Activated CD8-positive, alpha-beta memory T cell treated with anti-CD3 and anti-CD28 coated beads, Interleukin-2, amount 50 U/mL, for 48 hours (primary cell): Measurements from ENCODE around the gene AWAT2.

Experiments used
- DNase-seq: peaks from one replicate; pipeline ENCODE4 v3.0.0-alpha.2; 2020

The AWAT2 gene

DNA sequence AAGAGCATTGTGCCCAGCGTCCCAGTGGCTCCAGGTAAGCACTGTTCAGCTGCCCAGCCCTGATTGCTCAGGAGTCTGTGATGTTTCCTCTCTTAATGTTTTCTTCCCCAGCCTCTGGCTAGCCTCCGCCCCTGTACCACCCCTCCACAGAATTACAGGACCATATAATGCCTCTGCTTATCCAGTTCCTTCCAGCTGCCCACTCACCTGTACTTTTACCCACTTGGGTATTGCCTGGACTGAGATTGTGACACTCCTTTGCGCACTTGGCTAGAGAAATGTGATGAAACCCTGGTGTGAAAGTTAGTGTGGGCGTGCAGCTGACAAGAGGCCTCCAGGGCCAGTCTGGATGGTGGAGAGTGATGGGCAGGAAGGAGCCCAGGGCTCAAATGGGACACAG is at the start of gene AWAT2:
Gene AWAT2 (minus strand): TSS at position 14 of the 400 bp plus-strand sequence. CDS start 6 bp downstream, at position 8.
- DNase-seq, result no peak

GRCh38 chrX:70096052-70096451 is 46.3 kb upstream of the AWAT2 start:
- no peak for DNase-seq

GRCh38 chrX:70092247-70092646 is 42.5 kb upstream of the AWAT2 start:
- no peak for DNase-seq

GRCh38 chrX:70089604-70090297 is 40.0 kb upstream of the AWAT2 start:
- DNase-seq, result no peak

- no peak for DNase-seq
These were observed 39.0 kb upstream of the AWAT2 start for GRCh38 chrX:70088751-70089150.

- DNase-seq, result no peak
These were observed 38.3 kb upstream of the AWAT2 start for GRCh38 chrX:70087857-70088630.

- no peak for DNase-seq
These were observed 35.0 kb upstream of the AWAT2 start for GRCh38 chrX:70084592-70085240.

DNA sequence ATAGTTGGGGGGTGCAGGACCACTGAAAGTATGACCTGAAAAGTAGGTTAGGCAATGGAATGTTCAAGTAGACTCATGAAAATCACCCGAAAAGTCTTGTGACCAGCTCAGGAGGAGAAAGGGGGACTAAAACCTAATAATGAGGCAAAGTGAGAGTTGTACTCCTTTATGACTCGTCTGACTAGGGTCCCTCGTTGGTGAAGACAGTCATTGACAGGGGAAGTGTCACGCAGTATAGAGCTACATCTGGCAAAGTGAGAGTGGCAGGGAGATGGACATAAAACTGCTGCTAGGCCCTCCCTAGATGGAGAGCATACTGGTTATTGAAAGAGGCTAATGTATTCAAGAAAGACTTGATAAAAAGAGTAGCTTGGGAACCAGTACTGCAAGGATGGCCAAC is 33.0 kb upstream of the AWAT2 start:
- no peak for DNase-seq

GRCh38 chrX:70079870-70080269 is 30.1 kb upstream of the AWAT2 start:
- no peak for DNase-seq

DNA sequence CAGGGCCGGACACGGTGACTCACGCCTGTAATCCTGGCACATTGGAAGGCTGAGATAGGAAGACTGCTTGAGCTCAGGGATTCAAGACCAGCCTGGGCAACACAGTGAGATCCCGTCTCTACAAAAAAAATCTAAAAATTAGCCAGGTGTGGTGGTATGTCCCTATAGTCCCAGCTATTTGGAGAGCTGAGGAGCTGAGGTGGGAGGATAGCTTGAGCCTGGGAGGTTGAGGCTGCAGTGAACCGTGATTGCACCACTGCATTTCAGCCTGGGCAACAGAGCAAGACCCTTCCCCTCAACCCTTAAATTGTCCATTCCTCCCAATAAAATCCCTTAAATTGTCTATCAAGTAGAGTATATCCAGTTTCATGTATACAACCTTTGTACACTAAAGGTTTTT is 29.6 kb upstream of the AWAT2 start:
- no peak for DNase-seq

DNA sequence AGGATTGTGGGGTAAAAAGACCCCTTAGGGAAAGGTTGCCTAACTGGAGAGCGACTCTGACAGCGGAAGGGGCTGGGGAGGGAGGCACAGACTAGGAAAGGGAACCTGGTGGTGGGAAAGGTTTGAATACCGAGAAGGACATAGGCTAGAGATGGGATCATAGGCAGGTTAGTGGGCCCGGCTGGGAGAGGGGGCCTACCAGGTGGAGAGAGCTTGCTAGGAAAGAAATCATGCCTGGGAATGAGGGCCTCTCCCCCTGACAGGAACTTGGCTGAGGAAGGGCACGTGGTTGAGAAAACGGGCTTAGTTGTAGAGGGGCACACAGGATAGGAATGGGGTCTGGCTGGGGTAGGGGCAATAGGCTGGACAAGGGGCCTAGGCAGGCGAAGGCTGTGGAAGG is 16.9 kb upstream of the AWAT2 start:
- DNase-seq, result no peak

GRCh38 chrX:70062961-70063550 is 13.3 kb upstream of the AWAT2 start:
- DNase-seq, result no peak

- DNase-seq, result no peak
These were observed 12.3 kb upstream of the AWAT2 start, which contains the start of gene OTUD6A for GRCh38 chrX:70062076-70062475. TSS of gene OTUD6A (plus strand) at chrX:70062457. CDS start at chrX:70062525, 68 bp downstream.

DNA sequence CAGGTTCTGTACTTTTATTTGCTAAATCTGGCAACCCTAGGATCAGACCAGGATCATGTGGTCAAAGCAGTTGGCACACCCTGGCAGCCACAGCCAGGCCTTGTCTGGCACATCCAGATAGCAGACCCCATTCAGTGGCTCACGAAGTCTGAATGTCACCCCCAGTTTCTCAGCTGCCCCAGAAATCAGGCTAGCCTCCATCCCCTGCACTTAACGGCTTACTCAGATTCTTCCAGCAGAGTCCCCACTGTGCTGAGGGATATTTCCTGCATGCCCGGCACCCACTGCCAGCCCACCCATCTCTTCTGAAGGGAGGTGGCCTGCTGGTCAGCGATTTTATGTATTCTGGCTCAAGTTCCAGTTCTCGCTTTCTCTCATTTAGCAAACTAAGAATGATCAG is 4.7 kb upstream of the AWAT2 start:
- no peak for DNase-seq

DNA sequence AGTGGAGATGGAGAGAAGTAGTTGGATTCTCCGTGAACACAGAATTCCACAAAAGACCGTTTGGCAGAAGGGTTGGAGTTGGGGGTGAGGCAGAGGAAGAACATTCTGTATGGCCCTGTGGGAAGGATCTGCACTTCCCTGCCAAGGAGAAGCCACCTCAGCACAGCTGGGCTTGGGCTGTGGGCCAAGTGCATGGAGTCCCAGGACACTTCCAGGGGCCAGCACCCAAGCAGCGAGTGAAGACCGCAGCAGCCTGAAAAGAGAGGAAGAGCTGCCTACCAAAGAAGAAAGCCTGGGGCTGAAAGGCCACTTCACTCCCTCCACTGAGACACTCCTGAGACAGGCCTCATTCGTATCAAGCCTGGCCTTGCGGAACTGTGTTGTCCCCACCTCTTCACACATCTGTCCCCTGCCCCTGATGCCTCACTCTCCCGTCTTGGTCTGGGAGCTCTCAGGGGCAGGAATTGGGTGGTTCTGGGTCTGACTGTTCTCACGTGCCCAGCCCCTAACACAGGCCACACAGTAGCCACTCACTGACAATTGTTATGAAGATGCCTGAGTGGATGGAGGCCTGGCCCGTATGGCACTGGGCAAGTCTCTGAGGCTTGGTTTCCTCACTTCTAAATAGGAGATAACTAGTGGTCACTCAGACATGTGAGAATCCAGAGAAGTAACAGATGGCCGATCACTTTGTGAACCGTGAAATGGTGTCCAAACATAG is 3.3 kb upstream of the AWAT2 start:
- DNase-seq, result no peak

DNA sequence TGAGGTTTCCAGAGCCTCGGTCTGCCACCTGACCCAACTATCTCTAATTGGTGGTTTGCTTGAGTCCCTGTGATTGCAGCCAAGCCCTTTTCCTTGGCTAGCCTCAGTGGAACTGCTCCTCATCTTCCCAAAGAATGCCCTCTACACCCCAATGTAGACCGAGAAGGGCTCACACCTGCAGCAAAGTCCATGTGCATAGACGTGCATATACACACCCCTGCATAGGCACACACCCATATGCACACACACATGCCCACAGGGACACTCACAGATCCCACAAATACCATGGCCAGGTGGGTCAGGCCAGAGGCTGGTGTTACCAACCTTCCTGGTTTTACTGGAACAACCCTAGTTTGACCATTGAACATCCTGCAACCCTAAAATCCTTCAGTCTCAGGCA is 332 bp downstream of the AWAT2 start:
- DNase-seq, result no peak

DNA sequence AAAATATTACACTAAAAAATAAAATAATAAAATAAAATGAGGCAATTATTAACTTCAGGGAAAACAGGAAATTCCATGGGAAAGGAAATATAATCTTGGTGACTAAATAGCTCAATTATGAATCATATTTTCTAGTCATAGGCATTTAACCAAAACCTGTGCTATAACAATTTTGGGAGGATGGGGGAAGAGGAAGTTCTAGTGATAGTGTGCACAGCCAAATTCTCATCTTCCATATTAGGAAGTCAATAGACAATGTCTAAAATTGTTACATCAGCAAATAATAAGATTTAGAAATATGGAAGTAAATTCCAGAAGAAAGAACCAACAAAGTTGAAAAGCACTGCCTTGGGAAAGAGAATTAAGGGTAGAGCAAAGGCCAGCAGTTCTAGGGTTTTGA is 2.8 kb downstream of the AWAT2 start:
- no peak for DNase-seq

DNA sequence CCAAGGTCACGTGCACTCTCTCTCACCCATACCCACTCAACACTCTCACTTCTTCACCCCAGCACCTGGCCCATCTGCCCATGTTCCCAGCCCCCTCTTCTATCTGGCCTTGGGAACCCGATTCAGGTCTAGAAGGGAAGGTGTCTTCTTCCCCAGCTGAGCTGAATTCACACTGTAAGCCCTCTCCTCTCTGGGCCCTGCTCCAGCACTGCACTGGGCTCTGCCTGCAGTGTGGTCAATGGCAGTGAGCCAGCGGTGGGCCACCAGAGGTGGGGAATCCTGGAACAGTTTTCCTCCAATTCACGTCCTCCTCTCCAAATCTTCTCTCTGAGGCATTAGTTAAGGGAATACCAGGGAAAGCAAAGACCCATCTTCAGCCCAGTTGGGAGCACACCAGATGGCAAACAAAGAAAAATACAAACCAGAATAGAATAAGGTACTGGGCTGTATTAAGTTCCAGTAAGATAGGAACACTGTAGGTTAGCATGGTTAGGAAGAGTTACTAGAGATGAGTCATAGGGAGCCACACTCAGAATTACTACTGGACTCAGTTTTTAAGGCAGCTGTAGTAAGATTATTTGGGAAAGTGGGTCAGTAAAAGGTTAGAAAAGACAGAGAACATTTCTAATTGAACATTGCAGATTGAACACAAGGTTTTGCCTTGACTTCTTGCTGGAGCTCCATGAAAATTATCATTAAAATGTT is 5.0 kb downstream of the AWAT2 start:
- DNase-seq, result no peak

DNA sequence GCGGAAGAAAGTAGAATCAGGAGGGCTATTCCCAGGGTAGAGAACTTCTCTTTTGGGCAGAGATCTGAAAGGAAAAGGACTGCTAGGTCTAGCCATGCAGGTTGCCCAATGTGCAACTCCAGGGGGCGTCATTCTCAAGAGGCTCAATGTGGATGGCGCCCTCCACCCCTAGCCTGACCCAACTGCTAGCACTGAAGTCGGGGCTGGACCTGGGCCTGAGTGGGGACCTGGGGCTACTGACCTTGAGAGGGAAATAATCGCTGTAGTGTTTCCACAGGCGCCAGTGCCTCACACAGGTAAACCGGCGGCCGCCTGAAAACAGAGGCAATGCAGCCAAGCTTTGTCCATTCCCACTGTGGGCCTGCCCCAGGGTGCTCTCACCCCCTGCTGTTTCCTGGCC is 6.1 kb downstream of the AWAT2 start:
- no peak for DNase-seq

DNA sequence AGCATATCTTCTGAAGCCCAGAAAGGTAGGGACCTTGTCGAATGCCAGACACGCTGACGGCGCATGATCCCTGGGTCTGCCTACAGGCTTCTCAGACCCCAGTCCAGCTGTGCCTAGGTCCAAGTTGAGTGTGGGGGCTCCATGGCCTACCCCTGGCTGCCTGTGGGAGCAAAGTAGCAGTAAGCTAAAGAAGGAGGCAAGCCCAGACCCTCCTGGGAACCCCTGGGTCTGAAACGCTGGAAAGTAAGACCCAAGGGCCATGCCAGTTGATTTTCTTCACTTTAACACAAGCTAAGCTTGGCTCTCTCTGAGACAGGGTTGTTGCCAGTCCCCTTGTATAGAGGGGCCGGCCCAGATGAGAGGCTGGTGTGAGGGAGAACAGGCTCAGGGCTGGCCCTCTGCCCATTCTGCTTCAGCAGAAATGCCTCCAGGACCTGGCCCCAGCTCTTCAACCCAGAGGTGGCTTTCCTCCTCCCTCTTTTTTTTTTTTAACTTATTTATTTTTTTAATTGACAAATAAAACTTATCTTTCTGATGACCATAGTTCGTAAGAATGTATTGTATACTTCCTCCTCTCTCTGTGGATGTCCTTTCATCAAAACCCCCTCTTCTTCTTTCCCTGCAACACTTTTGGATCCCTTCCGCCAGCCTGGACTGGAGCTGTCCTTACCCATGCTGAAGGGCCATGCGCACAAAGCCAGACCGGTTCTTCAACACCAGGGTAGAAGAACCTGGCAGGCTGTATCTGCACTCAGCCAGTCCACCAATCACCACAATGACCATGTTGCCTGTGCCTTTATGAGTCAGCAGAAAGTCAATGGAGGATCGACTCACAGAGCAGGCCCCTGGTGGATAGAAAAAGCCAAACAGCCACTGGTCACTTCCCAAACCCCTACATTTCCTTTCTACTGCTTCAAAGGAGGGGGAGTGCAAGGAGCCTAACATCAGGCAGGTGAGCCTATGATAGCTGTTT is 7.1 kb downstream of the AWAT2 start:
- no peak for DNase-seq

DNA sequence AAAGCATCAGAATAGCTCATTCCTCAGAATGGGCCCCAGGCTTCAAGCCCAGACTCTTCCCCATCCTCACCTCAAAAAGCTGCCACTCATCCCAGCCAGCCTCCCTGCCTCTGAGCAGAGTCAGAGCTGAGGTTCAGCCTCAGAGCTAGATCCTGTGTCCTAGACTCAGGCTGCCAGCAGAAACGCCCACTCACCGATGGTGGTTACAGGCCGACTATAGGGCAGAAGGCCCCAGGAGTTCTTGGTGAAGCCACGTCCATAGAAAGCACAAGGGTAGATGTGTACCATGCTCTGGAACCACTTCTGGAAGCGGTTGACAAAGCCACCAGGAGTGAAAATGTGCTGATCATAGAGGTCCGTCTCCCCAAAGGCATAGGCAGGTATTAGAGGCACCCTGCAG is 7.7 kb downstream of the AWAT2 start:
- no peak for DNase-seq
